ENCODE data around the gene TMEM63C.
A peak's percentile ranks its signal among the peaks of the same experiment; 100 is the strongest.

TMEM63C gene

GRCh38 chr14:77197988-77198387 is 16.4 kb downstream of the TMEM63C start:
- no peak for DNase-seq (ENCODE audit: low spot score)

- DNase-seq (ENCODE audit: low spot score): no peak
Measured at GRCh38 chr14:77198561-77198960, 17.0 kb downstream of the TMEM63C start.

DNA sequence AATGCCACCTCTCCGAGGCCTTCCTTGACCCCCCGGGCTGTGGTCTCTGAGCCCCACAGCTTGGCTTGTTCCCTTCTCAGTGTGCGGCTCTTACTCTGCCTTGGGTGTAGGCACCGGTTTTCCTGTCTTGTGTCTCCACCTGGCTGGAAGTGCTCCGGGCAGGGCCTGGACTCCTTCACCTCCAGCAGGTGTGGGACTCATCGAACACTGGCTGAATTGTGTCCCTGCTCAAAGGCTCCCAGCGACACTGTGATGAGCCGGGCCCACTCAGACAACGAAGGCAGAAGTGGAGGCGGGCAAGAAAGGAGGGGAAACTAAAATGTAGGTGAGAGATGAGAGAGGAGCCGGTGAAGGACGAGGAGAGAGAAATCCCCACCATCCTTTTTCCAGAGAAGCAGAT is 18.0 kb downstream of the TMEM63C start:
- DNase-seq (ENCODE audit: low spot score): no peak

GRCh38 chr14:77200406-77200985 is 18.9 kb downstream of the TMEM63C start:
- DNase-seq (ENCODE audit: low spot score): no peak

GRCh38 chr14:77201696-77202095 is 20.1 kb downstream of the TMEM63C start:
- DNase-seq (ENCODE audit: low spot score): no peak

DNA sequence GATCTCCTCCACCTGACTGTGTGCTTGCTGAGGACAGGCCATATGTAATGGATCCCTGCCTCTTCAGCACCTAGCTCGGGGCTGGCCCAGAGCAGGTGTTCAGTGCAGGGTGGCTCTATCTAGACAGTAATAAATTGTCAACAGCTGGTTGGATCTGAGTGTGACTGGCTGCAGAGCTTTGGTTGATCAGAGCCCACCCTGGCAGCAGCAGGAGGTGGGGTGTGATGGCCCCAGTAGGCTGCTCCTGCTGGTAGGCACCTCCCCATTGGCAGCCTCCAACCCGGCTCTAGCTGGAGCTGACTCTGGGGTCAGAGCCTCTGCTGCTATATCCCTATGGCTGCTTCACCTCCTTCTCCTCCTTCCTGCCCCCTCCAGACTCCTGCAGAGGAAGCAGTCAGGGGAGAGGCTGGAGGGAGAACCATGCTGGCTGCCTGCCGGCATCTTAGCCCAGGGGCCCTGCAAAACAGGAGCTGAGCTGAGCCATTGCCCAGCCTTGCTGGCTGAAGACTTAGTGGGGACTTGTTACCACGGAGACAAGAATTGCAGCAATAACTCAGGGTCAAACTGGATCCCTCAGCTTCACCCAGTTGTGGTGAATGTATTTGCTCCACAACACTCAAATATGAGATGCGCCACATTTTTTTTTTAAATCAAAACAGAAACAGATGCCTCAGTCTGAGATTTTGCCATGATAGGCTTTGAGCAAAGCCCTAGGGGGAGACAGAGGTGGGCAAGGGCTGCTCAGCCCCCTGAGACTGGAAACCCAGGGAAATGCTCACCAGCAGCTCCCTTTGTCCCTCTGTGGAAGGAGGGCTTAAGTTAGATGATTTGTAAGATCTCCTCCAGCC is 22.2 kb downstream of the TMEM63C start:
- DNase-seq (ENCODE audit: low spot score): no peak

- DNase-seq (ENCODE audit: low spot score): no peak
Measured at GRCh38 chr14:77204459-77204771, 22.8 kb downstream of the TMEM63C start.

DNA sequence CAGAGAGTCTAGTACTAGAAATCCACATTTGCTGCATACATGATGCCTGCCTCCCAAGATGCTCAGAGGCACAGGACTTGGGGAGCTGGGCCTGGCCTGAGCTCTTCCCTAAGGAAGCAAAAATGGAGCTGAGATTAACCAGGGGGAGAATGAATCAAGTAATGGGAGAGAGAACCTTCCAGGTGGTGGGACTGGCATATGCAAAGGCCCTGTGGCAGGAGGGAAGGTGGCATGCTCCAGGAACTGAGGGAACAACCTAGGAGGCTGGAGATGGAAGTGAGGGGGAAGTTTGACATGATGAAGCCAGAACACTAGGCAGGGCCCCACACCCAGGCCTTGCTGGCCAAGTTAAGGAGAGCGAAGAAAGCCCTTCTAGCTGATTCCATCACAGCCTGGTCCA is 23.3 kb downstream of the TMEM63C start:
- no peak for DNase-seq (ENCODE audit: low spot score)

GRCh38 chr14:77205566-77205965 is 24.0 kb downstream of the TMEM63C start:
- DNase-seq (ENCODE audit: low spot score): no peak

DNA sequence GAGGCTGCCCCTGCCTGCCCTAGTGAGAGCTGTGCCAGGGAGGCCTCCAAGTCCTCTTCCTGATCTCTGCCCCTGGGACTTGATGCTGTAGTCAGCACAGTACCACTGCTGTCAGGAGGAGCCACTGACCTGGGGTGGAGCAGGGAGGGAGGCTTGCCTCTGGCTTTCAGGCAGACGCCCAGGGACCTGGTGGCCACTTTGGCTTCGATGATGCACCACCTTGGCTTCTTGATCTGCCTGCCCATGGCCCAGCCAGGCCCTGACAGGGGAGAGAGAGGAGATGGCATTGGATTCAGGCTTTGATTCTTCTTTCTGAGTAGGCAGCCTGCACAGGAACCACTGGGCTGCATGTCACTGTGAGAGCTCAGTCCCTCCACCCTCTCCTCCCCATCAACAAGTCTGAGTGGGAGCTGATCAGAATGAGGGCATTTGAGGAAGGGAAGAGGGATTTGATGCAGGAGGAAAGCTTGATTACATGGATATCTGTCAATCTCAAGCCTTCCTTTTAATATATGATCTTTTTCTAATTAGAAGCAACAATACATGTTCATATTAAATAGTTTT is 24.7 kb downstream of the TMEM63C start:
- no peak for DNase-seq (ENCODE audit: low spot score)

DNA sequence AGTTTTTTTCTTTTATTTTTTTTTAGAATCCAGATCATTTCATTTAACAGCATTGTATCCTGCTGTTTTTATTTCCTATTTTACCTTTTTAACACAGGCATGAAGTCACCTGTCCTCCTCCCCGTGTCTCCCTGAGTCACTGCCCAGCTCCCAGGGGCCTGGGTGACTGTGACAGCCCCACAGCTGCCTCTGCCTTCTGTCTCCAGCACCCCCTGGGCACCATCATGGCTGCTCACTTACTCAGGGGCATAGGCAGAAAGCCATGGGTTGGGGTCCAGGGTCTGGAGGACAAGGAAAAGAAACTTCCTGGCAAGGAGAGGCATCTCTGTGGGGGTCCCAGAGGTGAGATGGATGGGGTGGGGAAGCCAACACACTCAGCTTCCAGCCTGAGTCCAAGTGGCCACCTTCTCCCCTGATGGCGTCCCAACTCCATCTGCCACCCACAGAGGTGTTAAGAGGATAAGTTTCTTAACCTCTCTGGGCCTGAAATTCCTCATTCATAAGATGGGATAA is 25.3 kb downstream of the TMEM63C start:
- DNase-seq (ENCODE audit: low spot score): no peak

DNA sequence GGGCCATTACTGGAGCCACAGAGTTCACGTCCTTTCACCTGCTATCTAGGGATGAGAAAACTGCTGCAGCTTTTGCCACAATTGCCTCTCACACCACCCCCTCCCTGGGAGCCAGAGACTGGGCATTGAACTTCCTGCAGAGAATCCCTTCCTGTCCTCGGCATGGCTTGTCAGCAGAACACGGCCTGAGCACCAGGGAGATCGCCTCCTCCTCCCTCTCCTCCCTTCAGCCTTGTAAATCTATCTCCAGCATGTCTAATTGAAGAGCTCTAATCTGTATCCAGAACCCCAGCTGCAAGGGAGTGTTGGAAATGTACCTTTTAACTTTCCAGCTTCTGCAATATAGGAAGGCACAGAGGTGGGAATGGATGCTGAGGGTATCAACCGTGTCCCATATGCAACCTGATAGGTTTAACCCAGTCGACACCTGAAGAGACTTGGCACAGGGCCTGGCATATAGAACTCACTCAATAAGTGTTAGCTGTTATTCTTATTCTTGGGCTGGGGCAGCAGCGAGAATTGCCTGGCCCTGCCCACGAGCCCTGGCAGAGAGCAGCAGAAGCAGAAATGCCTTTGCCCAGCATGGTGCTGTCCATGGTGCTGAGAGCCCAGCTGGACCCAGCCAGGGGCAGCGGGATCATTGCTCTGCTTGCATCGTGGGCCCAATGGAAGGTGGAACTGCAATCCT is 26.8 kb downstream of the TMEM63C start:
- peak; percentile 47 for DNase-seq (ENCODE audit: low spot score)

DNA sequence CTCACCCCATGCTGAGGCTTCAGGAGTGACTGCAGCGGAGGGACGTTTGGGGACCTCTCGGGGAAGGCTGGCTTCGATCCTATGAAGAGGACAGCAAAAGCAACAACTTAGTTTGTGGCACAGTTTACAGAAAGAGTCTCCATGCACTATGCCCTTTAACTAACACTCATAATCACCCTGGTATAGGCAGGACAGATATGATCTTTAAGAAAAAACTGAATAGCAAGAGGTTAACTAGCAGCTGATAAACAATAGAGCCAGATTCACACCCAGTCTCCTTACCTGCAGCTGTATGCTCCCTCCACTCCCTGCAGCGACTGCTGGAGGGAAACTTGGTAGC is 27.4 kb downstream of the TMEM63C start:
- no peak for DNase-seq (ENCODE audit: low spot score)

- DNase-seq (ENCODE audit: low spot score): no peak
Measured at GRCh38 chr14:77212097-77212870, 30.7 kb downstream of the TMEM63C start.

- peak; percentile 62 for DNase-seq (ENCODE audit: low spot score)
Measured at GRCh38 chr14:77212943-77213678, 31.5 kb downstream of the TMEM63C start.

DNA sequence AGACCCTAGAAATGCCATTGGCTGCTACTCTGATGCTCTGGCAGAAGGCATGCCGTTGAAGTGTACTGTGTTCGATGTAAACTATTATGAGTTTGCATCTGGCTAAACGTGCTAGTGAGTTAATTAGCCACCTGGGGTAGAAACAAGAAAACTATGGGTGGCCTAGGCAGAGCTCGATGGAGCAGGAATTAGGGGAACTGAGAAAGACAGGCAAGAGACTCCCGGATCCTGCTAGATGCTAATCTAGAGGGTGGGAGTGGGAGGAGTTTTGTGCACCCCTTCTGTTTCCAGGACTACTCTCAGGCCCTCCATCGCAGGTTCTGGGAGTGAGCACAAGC is 32.0 kb downstream of the TMEM63C start:
- no peak for DNase-seq (ENCODE audit: low spot score)

GRCh38 chr14:77214216-77214615 is 32.6 kb downstream of the TMEM63C start:
- DNase-seq (ENCODE audit: low spot score): no peak

- DNase-seq (ENCODE audit: low spot score): no peak
Measured at GRCh38 chr14:77217551-77217950, 36.0 kb downstream of the TMEM63C start.

- DNase-seq (ENCODE audit: low spot score): no peak
Measured at GRCh38 chr14:77219591-77219990, 38.0 kb downstream of the TMEM63C start.

DNA sequence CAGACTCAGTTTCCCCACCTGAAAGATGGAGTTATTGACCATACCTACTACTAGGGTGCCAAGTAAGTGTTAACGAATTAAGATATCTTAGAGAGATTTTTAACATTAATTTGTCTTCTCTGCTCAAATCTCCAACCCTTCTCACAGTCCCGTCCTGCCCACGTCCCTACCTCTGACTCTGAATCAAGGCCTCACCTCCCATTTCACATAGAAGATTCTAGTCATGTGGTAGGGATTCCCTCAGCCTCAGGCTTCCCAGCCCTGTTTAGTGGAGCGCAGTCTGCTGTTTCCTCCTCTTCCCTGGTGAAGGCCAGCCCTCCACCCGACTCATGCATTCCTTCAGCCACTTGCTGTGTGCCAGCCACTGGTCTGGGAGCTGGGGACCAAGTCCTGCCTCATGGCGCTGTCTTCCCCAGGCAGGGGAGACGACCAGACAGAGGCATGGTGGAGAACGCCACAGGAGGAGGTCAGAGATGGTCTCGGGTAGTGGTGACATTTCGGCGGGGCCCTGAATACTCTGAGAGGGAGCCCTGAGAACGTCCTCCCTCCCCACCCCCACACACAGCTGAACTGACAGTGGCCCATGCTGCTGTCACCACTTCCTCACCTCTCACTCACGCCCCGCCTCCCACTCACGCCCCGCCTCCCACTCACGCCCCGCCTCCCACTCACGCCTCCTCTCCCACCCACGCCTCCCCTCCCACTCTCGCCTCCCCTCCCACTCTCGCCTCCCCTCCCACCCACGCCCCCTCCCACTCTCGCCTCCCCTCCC is 38.8 kb downstream of the TMEM63C start:
- DNase-seq (ENCODE audit: low spot score): no peak

Data from NAMALWA (cell line).